ENCODE measurements around the gene B9D1.

Gene B9D1

DNA sequence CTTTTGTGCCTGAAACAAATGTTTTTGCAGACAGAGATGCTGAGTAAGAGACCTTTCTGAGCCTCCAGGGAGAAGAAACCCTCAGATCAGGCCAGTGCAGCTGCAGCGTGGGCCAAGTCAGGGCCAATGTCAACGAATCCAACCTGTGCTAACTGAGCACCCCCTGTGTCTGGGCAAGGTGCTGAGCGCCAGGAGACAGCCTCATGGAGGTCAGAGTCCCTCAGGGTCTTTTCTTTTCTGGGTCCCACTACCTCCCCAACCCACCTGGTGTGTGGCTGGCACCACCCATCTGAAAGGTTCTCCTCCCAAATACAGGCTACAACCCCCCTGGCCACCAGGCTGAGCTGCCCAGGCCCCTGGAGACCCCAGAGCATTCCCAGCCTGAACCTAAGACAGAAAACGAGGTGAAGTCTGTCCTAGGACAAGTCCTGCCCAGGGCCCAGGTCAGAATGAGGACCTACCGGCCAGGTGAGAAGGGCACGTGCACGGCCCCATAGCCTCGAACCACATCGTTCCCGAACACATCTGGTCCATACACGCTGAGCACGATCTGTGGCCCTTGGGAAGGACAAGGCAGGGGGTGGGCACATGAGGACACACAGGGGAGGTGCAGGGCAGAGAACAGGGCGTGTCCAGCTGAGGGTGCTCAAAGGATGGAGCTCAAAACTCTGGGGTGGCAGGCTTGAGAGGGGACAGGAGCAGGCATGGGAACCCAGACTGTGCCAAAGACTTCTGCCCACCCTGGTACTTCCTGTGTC, 15.0 kb downstream of the B9D1 start:
- TF ChIP-seq, protein P1, sequence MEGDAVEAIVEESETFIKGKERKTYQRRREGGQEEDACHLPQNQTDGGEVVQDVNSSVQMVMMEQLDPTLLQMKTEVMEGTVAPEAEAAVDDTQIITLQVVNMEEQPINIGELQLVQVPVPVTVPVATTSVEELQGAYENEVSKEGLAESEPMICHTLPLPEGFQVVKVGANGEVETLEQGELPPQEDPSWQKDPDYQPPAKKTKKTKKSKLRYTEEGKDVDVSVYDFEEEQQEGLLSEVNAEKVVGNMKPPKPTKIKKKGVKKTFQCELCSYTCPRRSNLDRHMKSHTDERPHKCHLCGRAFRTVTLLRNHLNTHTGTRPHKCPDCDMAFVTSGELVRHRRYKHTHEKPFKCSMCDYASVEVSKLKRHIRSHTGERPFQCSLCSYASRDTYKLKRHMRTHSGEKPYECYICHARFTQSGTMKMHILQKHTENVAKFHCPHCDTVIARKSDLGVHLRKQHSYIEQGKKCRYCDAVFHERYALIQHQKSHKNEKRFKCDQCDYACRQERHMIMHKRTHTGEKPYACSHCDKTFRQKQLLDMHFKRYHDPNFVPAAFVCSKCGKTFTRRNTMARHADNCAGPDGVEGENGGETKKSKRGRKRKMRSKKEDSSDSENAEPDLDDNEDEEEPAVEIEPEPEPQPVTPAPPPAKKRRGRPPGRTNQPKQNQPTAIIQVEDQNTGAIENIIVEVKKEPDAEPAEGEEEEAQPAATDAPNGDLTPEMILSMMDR (IDR thresholded peaks at IDR 0.05; ENCODE audit: insufficient read depth, low read depth, low read length, missing control alignments) = no peak
- DNase-seq (ENCODE audit: low read depth) = no peak
- no peak overlapping the region for H3K4me3 ChIP-seq (ENCODE audit: low read depth, low read length)

DNA sequence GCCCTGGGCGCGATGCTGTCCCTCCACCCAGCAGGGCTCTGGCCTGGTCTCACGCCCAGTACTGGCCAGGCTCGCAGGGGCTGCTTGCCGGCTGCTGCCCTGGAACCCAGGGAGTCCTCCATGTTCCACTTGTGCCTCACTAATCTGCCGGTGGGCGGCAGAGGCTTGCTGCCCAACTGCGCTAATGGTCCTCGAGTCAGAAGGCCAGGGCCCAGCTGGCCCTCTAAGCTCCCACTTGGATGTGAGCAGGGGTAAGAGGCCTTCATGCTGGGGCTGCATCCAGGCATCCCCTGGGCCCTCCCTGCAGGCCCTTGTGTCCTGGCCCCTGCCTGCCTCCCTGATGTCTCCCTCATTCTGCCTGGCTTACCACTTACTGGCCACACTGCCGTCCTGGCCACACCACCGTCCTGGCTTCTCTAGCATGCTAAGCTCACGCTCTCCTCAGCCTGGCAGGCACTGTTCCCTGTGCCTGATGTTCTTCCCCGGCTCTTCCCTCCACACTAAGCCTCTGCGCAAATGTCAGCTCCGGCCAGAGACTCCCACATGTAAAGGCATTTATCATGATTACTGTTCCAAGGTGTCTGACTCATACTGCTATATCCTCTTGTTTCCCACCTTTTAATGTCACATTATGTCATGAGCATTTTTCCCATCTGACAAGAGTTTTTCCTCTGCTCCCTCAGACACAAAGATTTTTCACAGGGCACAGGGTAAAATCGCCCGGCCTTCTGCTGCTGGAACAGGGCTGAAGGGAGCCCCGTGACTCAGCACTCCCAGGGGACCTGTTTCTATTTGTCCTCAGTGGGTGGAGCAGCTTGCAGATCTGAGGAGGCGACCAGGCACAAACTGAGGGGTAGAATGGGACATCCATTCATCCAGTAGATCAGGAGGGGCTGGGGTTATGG, 15.9 kb downstream of the B9D1 start:
- TF ChIP-seq, protein P1 (IDR thresholded peaks at IDR 0.05; ENCODE audit: insufficient read depth, low read depth, low read length, missing control alignments) = no peak
- H3K4me3 ChIP-seq (ENCODE audit: low read depth, low read length) = no peak overlapping the region
- no peak for DNase-seq (ENCODE audit: low read depth)

DNA sequence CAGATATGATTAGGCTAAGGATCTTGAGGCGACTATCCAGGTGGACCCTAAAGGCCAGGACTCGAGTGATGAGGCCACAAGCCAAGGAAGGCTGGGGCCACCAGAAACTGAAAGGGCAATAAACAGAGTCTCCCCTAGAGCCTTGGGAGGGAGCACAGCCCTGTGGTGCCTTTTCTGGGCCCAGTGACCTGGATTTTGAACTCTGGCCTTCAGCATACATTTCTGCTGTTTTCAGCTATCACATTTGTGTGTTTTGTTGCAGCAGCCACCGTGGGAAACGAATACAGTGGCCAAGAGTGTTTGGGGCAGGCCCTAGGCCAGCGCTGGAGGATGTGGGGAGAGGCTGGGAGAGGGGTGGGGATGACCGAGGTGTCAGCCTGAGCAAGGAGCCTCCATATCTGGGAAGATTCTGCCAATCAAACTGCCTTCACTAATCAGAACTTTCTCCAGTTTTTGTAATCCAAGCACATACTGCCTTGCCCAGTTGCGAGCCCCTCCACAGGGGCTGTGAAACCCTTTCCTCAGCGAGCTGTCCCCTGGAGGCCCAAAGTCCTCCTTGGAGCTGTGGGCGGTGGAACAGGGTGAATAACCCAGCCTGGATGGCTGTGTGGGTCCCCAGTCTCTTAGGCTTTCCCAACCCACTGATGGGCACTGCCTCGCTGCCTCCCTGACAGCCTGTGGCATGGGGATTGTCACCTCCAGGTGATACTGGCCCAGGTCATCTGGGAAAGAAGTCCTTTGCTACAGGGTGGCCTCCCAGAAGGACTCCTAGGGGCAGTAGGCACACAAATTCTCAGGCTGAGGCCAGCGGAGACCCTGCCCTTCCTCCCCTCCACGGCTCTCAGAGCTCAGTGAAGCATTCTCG, 16.8 kb downstream of the B9D1 start:
- DNase-seq (ENCODE audit: low read depth) = no peak
- TF ChIP-seq, protein P1 (IDR thresholded peaks at IDR 0.05; ENCODE audit: insufficient read depth, low read depth, low read length, missing control alignments) = no peak

DNA sequence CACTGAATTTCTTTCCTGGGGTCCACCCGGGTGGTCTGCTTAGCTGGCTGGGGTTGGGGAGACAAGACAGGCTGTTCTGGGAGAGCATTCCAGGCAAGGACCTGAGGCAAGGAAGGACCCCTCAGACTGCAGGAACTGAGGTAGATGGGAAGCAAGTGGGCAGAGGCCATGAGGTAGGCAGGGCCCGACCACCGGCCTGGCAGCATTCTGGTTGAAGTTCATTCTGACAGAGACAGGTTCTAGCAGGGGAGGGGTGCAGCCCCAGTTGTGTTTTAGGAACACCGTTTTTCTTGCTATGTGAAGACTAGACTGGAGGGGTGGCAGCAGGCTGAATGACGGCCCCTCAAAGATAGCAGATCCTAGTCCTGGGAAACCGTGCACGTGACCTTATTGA, 17.5 kb downstream of the B9D1 start:
- TF ChIP-seq, protein P1 (IDR thresholded peaks at IDR 0.05; ENCODE audit: insufficient read depth, low read depth, low read length, missing control alignments) = no peak
- no peak overlapping the region for H3K4me3 ChIP-seq (ENCODE audit: low read depth, low read length)
- DNase-seq (ENCODE audit: low read depth) = no peak

More for the DNA sequence above, 16.8 kb downstream of the B9D1 start:
- H3K4me3 ChIP-seq (ENCODE audit: low read depth, low read length) = no peak overlapping the region

DNA sequence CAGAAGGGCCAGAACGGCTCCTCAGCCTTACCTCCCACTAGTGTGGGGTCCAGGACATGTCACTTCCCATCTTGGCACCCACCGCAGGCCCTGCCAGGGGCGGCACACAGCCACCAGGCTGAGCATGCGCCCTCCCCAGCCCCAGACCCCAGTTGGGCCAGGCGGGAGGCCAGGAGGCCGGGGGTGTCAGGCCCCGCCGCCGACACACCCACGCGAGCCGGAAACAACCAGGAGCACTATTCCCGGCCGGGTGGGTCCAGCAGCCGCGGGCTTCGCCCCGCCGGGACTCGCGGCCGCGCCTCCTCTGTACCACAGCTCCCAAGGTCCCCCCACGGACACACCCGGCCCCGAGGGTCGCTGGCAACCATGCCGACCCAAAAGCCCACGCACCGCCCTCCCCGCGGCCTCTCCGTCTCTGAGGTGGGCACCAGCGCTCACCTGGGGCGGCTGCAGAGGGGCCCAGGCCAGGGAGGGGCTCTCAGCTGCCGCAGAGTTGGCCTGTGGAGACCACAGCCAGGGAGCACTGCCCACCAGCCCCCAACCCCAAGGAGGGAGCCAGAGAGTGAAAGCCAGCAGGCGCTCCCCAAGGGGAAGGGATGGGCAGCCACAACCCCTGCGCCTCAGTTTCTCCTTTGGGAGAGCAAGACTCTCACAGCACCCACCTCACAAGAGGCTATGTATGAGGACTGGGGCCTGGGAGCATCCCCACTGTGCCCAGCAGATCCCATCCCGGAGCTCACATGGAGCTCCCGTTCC, 18.0 kb downstream of the B9D1 start:
- TF ChIP-seq, protein P1 (IDR thresholded peaks at IDR 0.05; ENCODE audit: insufficient read depth, low read depth, low read length, missing control alignments) = no peak
- H3K4me3 ChIP-seq (ENCODE audit: low read depth, low read length) = no peak overlapping the region

DNA sequence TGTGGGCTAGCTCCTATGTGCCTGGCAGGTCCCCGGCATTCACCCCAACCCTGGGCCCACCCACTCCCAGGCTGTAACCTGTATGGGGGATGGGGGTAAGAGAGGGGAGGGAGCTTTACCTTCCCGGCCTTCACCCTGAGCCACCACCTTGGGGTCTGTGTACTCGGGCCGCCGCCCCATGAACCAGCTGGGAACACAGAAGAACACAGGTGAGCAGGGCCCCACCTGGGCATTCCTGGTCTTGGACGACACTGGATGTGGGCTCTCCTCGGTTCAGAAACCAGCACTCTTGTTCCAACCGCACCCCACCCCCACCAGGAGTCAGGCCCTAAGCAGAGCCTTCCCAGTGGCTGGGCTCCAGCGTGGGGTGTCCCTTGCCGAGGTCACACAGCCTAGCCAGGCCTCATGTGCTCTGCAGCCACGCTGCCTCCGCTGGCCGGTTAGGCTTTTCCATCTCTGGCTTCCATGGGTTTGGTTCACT, 18.8 kb downstream of the B9D1 start:
- TF ChIP-seq, protein P1 (IDR thresholded peaks at IDR 0.05; ENCODE audit: insufficient read depth, low read depth, low read length, missing control alignments) = no peak
- H3K4me3 ChIP-seq (ENCODE audit: low read depth, low read length) = no peak overlapping the region
- DNase-seq (ENCODE audit: low read depth) = no peak

More for the DNA sequence above, 18.0 kb downstream of the B9D1 start:
- DNase-seq (ENCODE audit: low read depth) = no peak
